Right ventricle myocardium inferior (tissue), 1 donor: ENCODE measurements around the gene TTC27. TPM values are rescaled to one million over a fixed set of nuclear protein-coding genes. Genes with fewer than 3 reads are reported as not detected.
A peak's percentile ranks its signal among the peaks of the same experiment; 100 is the strongest.
"Not testable (repeated sequence)": the region's sequence is repeated elsewhere in the genome, so short reads cannot be mapped to it uniquely, and the experiment has no call there.

Source experiments
- ATAC-seq: fragments of 200-7000 bp; cut with Tn5 transposase; one replicate; pipeline ENCODE4 v1.9.1; 2020; ENCODE audit warnings: mild to moderate bottlenecking, moderate library complexity
- DNase-seq: peaks from one replicate; pipeline ENCODE4 v3.0.0; 2021; ENCODE audit errors: missing footprints
- intact Hi-C: fragments of 100-400 bp; cut with DNase I; formaldehyde crosslinking; loops from one replicate; pipeline ENCODE4 v1.11.0; 2022
- microRNA-seq: library from miRNA; unstranded; fragments of <30 nt; microRNA quantifications from one replicate; pipeline ENCODE4 v1.2.0, GENCODE V29; 2020
- total RNA-seq: library from RNA; stranded (reverse); fragmentation: NEBNext Ultra II Directional; extraction: Animal tissue kit (Norgen Biotek cat#: 25700); gene quantifications from one replicate; pipeline ENCODE4 v1.2.1, GENCODE V29; 2021
- donor health status: DM: no; HTN: yes; CAD: no; lungs with severe emphysema.

TTC27 gene
- total RNA-seq, 1 donor from 2014 or later: 8.1 TPM

- intact Hi-C loops: no loop called here
These were observed 232.5 kb downstream of the TTC27 start for GRCh38 chr2:32860385-32860784.

GRCh38 chr2:32862269-32863055, 234.6 kb downstream of the TTC27 start:
- intact Hi-C loops: no loop called here
- DNase-seq: no peak
- no peak for ATAC-seq

More at GRCh38 chr2:32860385-32860784, 232.5 kb downstream of the TTC27 start:
- ATAC-seq: no peak
- DNase-seq: no peak

DNA sequence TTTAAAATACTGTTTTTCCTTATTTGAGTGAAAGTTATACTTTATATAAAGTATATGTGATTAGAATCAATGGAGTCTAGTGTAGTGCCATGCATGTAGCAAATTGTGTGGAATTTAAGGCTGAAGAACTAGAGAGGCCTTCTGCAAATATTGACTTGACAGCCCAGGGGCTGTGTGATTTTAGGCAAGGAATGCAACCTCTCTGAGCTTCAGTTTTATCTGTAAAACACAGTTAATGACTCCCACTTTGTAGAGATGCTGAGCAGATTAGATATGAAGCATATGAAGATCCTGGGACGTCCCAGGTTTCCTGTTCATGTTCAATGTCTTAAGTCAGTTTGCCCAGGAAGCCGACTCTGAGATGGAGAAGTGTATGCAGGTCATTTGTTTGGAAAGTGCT, 235.5 kb downstream of the TTC27 start:
- intact Hi-C loops: no loop called here
- ATAC-seq (no peak), DNase-seq (no peak)

- DNase-seq (no peak), ATAC-seq (no peak)
- intact Hi-C loops: no loop called here
These were observed 236.0 kb downstream of the TTC27 start for GRCh38 chr2:32863803-32864202.

DNA sequence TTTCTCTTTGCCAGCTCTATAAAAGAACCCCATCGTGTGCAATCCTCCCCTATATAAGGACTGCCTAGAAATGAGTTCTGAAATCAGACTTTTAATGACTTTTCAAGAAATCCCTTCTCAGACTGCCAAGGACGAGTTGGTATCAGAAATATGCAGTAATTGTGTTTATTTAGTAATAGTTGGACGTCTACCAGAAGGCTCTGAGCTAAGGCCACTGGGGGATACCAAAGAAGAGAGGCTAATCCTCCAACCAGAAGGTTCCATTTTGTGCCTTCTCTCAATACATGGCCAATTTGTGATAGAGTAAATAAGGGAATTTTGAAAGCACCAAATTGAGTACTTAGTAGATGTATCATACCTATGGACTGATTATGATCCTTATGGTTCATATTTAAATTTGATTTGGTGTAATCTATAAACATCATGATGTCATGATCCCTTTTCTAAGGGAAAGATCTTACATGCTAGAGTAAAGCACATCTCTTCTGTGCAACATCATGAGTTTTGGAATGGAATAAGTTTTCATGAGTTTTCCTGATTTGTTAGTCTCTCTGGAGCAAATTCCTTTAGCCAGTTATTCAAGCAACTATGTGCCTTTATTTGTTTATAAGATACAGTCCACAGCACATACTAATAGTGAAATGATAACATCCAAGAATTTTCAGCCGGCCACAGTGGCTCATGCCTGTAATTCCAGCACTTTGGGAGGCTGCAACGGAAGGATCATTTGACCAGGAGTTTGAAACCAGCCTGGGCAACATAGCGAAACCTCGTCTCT, 236.7 kb downstream of the TTC27 start:
- DNase-seq (no peak), ATAC-seq (peak; percentile 10)

DNA sequence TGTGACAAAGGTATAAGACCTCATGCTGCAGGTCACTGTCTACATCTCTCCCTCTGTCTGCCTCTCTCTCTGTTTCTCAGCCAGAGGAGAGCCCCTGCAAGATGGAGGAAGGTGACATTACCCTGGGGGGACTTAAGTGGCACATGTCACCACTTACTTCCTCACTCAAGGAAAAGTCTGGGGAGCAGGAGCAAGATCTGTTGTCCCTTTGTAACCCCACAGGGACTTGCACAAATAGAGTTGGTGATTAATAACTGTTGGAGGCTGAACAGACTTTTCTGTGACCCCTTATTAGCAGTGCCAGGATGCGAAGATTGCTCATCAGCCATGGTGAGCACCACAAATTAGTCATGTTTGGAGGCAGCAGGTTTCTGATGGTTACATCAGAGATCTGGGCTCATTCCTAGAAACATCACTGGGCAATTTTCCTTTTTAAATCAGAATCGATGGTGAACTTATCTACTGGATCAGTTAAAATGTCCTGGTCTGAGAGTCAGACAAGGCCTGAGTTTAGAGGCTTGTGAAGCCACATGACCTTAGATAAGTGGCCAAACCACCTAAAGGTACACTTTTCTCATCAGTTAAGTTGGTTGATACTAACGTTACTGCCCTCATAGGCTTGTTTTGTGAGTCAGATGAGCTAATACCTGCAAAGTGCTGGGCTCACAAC, 237.7 kb downstream of the TTC27 start:
- no peak for DNase-seq
- ATAC-seq: no peak
- intact Hi-C loops: no loop called here

More for the DNA sequence above, 236.7 kb downstream of the TTC27 start:
- intact Hi-C loops: no loop called here

DNA sequence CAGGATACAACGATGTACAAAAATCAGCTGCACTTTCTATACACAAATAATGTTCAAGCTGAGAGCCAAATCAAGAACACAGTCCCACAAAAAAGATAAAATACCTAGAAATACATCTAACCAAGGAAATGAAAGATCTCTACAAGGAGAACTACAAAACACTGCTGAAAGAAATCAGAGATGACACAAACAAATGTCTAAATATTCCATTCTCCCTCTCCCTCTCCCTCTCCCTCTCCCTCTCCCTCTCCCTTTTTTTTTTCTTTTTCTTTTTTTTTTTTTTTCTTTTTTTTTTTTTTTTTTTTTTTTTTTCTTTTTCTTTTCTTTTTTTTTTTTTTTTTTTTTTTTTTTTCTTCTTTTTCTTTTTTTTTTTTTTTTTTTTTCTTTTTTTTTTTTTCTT, 238.6 kb downstream of the TTC27 start:
- intact Hi-C loops, DNase-seq, ATAC-seq: not testable (repeated sequence)

Small RNA genes lying within 50 kb of the gene (microRNA-seq; reads per million reads assigned to microRNA genes)
- gene MIR4765: not detected
